Measurements from ENCODE around the gene PTK6.
"Not testable (repeated sequence)": the region's sequence is repeated elsewhere in the genome, so short reads cannot be mapped to it uniquely, and the experiment has no call there.

Gene PTK6

GRCh38 chr20:63536997-63537524 lies at the start of gene PTK6:
Gene PTK6 (minus strand): TSS chr20:63537376. CDS start chr20:63537314, 62 bp downstream.
- ATAC-seq: peak in 1 of 2 donors; percentile 2

GRCh38 chr20:63586797-63587196 lies 49.6 kb upstream of the PTK6 start:
- ATAC-seq: no peak

GRCh38 chr20:63585616-63586565 lies 48.7 kb upstream of the PTK6 start:
- ATAC-seq: no peak

- no peak for ATAC-seq
These were observed 45.3 kb upstream of the PTK6 start for GRCh38 chr20:63582382-63583063.

- peak; percentile 96 to 97 for ATAC-seq
These were observed 43.8 kb upstream of the PTK6 start for GRCh38 chr20:63580796-63581461.

GRCh38 chr20:63579017-63579694 lies 42.0 kb upstream of the PTK6 start:
- ATAC-seq: no peak

GRCh38 chr20:63578224-63579016 lies 41.2 kb upstream of the PTK6 start:
- no peak for ATAC-seq

- ATAC-seq: no peak
These were observed 40.2 kb upstream of the PTK6 start for GRCh38 chr20:63577317-63577894.

GRCh38 chr20:63576311-63576710 lies 39.1 kb upstream of the PTK6 start:
- no peak for ATAC-seq

- no peak for ATAC-seq
These were observed 37.9 kb upstream of the PTK6 start for GRCh38 chr20:63574829-63575743.

GRCh38 chr20:63574156-63574828 lies 37.1 kb upstream of the PTK6 start, which contains the start of gene HELZ2:
Gene HELZ2 (minus strand): TSS chr20:63574239. CDS start chr20:63572385, 1,854 bp downstream.
- peak; percentile 89 to 95 for ATAC-seq

- ATAC-seq: peak; percentile 6 to 17
These were observed 36.5 kb upstream of the PTK6 start for GRCh38 chr20:63573647-63574131.

GRCh38 chr20:63572788-63573646 lies 35.8 kb upstream of the PTK6 start:
- no peak for ATAC-seq

GRCh38 chr20:63572071-63572787 lies 35.1 kb upstream of the PTK6 start:
- ATAC-seq: no peak

- not testable (repeated sequence) for ATAC-seq
These were observed 33.9 kb upstream of the PTK6 start for GRCh38 chr20:63571087-63571478.

- no peak for ATAC-seq
These were observed 33.3 kb upstream of the PTK6 start for GRCh38 chr20:63570281-63571086.
